HUES48 (cell line): ENCODE data around the gene ST6GAL1.
A peak's percentile ranks its signal among the peaks of the same experiment; 100 is the strongest.
"Not testable (repeated sequence)": the region's sequence is repeated elsewhere in the genome, so short reads cannot be mapped to it uniquely, and the experiment has no call there.

Source experiments
- H3K27ac ChIP-seq: one replicate; pipeline ENCODE4 v1.7.0; 2013; ENCODE audit warnings: low read depth, low read length, inconsistent platforms
- H3K27me3 ChIP-seq: 2 replicates; pipeline ENCODE4 v1.6.1; 2013; ENCODE audit warnings: mild to moderate bottlenecking, low read length; ENCODE audit not compliant: control insufficient read depth, insufficient read depth
- H3K36me3 ChIP-seq: 2 replicates; pipeline ENCODE4 v1.6.1; 2013; ENCODE audit warnings: low read length; ENCODE audit not compliant: control insufficient read depth, insufficient read depth
- H3K4me1 ChIP-seq: 2 replicates; pipeline ENCODE4 v1.6.1; 2013; ENCODE audit warnings: mild to moderate bottlenecking, low read length; ENCODE audit not compliant: control insufficient read depth, insufficient read depth
- H3K4me3 ChIP-seq: 2 replicates; pipeline ENCODE4 v1.5.1; 2013; ENCODE audit warnings: mild to moderate bottlenecking, low read depth, low read length
- H3K9ac ChIP-seq: 2 replicates; pipeline ENCODE4 v1.6.1; 2013; ENCODE audit warnings: mild to moderate bottlenecking, low read depth, low read length, moderate library complexity
- H3K9me3 ChIP-seq: 2 replicates; pipeline ENCODE4 v1.6.1; 2013; ENCODE audit warnings: low read length; ENCODE audit not compliant: control insufficient read depth, insufficient read depth

The ST6GAL1 gene

DNA sequence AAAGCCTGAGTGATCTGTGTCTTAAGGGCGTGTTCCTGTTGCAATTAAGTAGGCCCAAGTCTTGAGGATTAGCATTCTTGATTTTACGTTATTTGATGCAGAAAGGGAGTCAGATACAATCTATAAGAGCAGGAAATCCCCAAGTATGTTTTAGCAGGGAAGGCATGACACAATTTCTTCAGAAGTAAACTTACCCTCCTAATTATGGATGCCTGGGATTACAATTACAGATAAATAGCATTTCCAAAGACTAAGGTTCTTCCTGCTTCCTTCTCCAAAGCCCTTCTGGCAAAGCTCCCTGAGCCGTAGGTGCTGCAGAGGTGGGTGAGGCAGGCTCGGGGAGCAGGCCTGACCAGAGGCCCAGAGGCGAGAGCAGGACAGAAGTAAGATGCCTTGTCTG lies 34.9 kb upstream of the ST6GAL1 start:
- Histone ChIP-seq H3K4me3 (no peak overlapping the region), H3K36me3 (no peaks in the 10 kb centered on the region), H3K9ac (no peak overlapping the region), H3K4me1 (peaks cover 41% of the 10 kb centered on the region), H3K27ac (no peak overlapping the region), H3K9me3 (no peaks in the 10 kb centered on the region), H3K27me3 (no peaks in the 10 kb centered on the region)

DNA sequence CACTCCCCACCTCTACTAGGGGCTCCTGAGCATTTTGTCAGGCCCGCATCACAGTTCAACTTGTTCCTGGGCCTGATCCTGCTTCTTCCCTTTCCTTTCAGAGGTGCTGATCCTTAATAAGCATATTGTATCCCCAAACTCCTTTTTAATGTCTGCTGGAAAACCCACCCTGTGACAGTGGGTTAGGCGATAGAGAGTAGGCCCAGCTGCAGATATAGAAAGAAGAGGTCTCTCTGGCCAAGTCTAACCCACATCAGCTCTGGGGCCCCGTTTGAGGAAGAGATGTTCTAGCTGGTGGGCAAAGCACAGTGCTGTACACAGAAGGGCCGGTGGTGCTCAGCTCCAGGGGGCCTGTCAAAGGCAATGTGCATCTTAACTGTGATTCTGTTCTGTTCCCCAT lies 34.3 kb upstream of the ST6GAL1 start:
- Histone ChIP-seq H3K9me3 (no peaks in the 10 kb centered on the region), H3K27ac (no peak overlapping the region)

DNA sequence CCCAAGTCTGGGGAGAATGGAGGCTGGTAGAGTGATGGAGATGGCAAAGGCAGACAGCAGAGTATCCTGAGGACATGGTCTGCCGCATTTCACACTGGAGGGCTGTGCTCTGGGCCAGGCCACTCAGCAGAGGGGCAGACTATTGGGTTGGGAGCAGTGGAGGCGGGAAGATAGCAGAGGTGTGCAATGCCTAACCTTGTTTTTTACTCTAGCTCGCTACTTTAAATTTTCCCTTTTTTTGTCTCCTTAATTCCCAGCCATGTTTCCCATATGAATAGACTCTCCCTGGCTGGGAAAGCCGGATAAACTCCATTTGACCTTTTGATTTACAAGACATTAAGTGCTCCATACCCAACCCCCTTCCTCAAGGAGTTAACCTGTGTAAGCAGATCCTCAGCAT lies 33.5 kb upstream of the ST6GAL1 start:
- peaks cover 39% of the 10 kb centered on the region for H3K4me1 ChIP-seq
- H3K4me3 ChIP-seq, result 0 out of 2 replicates have a peak overlapping the region, but pooled peaks have one; percentile 1
- H3K27ac ChIP-seq, result peak overlapping the region; percentile 75
- no peak overlapping the region for H3K9ac ChIP-seq
- H3K36me3 ChIP-seq, result no peaks in the 10 kb centered on the region
- no peaks in the 10 kb centered on the region for H3K9me3 ChIP-seq
- H3K27me3 ChIP-seq, result no peaks in the 10 kb centered on the region

More for the DNA sequence above, 34.3 kb upstream of the ST6GAL1 start:
- Histone ChIP-seq H3K36me3 (no peaks in the 10 kb centered on the region), H3K9ac (no peak overlapping the region), H3K4me3 (no peak overlapping the region), H3K4me1 (peaks cover 41% of the 10 kb centered on the region), H3K27me3 (no peaks in the 10 kb centered on the region)

DNA sequence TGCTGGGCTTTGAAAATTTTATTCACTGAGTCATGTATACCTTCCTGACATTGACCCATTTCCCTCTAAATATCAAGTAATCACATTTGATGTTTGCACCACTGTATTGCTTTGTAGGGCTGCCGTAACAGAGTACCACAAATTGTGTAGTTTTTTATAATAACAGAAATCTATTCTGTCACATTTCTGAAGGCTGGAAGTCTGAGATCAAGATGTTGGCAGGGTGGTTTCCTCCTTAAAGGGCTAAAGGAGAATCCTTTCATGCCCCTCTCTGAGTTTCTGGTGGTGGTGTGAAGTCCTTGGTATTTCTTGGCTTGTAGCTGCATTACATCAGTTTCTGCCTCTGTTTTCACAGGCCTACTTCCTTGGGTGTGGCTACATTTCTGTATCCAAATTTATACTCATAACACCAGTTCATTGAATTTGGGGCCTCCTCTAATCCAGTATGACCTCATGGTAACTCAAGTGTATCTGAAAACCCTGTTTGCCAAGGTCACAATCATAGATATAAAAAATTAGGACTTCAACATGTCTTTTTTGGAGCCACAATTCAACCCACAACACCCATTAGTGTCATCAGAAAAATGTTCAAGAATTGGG lies 29.1 kb upstream of the ST6GAL1 start:
- Histone ChIP-seq H3K9me3 (no peaks in the 10 kb centered on the region), H3K4me1 (peaks cover 20% of the 10 kb centered on the region), H3K27me3 (no peaks in the 10 kb centered on the region), H3K4me3 (no peak overlapping the region), H3K36me3 (no peaks in the 10 kb centered on the region), H3K27ac (no peak overlapping the region), H3K9ac (no peak overlapping the region)

DNA sequence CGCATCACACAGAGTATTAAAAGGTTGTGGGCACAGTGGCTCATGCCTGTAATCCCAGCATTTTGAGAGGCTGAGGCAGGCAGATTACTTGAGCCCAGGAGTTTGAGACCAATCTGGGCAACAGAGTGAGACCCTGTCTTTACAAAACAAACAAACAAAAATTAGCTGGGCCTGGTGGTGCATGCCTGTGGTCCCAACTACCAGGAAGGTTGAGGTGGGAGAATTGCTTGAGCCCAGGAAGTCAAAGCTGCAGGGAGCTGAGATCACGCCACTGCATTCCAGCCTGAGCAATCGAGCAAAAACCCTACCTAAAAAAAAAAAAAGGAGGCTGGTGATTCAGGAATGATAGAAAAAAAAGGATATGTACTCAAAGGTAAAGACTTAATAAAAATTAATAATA lies 28.2 kb upstream of the ST6GAL1 start:
- peaks cover 14% of the 10 kb centered on the region for H3K4me1 ChIP-seq

DNA sequence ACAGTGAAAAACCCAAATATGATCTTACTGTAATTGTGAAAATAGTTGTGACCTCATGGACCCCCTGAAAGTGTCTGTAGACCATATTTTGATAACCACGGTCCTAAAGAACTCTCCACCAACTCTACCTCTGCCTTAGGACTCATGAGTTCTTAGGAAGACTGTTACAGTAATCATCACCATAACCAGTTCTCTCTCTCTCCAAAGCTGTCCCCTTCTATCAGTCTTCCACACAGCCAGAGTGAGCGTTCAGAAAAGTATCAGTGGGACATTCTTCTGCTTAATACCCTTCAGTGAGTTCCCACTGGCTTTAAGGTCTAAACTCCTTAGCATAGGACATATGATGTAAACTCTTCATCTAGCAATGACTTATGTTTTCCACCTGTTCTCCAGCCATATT lies 27.6 kb upstream of the ST6GAL1 start:
- no peak overlapping the region for H3K4me3 ChIP-seq
- H3K9me3 ChIP-seq, result no peaks in the 10 kb centered on the region
- no peaks in the 10 kb centered on the region for H3K36me3 ChIP-seq
- H3K27me3 ChIP-seq, result no peaks in the 10 kb centered on the region
- no peak overlapping the region for H3K9ac ChIP-seq
- no peak overlapping the region for H3K27ac ChIP-seq
- peaks cover 8% of the 10 kb centered on the region; the same call in 1 of the 2 replicates for H3K4me1 ChIP-seq

More for the DNA sequence above, 28.2 kb upstream of the ST6GAL1 start:
- Histone ChIP-seq H3K9ac (no peak overlapping the region), H3K27me3 (no peaks in the 10 kb centered on the region), H3K4me3 (no peak overlapping the region), H3K27ac (no peak overlapping the region), H3K9me3 (no peaks in the 10 kb centered on the region), H3K36me3 (no peaks in the 10 kb centered on the region)

DNA sequence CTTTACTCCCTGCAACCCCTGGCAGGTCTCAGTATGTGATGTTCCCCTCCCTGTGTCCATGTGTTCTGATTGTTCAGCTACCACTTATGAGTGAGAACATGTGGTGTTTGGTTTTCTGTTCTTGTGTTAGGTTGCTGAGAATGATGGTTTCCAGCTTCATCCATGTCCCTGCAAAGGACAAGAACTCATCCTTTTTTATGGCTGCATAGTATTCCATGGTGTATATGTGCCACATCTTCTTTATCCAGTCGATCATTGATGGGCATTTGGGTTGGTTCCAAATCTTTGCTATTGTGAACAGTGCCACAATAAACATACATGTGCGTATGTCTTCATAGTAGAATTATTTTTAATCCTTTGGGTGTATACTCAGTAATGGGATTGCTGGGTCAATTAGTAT lies 26.6 kb upstream of the ST6GAL1 start:
- H3K4me3 ChIP-seq, H3K9me3 ChIP-seq, H3K9ac ChIP-seq, H3K36me3 ChIP-seq, H3K27ac ChIP-seq, H3K27me3 ChIP-seq, H3K4me1 ChIP-seq: not testable (repeated sequence)

DNA sequence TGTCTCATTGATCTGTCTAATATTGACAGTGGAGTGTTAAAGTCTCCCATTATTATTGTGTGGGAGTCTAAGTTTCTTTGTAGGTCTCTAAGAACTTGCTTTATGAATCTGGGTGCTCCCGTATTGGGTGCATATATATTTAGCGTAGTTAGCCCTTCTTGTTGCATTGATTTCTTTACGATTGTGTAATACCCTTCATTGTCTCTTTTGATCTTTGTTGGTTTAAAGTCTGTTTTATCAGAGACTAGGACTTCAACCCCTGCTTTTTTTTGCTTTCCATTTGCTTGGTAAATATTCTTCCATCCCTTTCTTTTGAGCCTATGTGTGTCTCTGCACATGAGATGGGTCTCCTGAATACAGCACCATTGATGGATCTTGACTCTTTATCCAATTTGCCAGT lies 23.3 kb upstream of the ST6GAL1 start:
- not testable (repeated sequence) for H3K27me3 ChIP-seq, H3K36me3 ChIP-seq, H3K4me1 ChIP-seq

DNA sequence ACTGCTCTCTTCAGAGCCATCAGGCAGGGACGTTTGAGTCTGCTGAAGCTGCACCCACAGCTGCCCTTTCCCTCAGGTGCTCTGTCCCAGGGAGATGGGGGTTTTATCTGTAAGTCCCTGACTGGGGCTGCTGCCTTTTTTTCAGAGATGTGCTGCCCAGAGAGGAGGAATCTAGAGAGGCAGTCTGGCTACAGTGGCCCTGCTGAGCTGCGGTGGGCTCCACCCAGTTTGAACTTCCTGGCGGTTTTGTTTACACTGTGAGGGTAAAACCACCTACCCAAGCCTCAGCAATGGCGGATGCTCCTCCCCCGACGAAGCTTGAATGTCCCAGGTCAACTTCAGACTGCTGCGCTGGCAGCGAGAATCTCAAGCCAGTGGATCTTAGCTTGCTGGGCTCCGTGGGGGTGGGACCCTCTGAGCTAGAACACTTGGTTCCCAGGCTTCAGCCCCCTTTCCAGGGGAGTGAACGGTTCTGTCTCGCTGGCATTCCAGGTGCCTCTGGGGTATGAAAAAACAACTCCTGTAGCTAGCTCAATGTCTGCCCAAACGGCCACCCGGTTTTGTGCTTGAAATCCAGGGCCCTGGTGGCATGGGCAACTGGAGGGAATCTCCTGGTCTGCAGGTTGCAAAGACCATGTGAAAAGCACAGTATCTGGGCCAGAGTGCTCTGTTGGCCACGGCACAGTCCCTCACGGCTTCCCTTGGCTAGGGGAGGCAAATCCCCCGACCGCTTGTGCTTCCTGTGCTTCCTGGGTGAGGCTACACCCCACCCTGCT lies 21.1 kb upstream of the ST6GAL1 start:
- no peak overlapping the region for H3K4me3 ChIP-seq
- no peak overlapping the region for H3K27ac ChIP-seq
- H3K9ac ChIP-seq, result no peak overlapping the region

More for the DNA sequence above, 23.3 kb upstream of the ST6GAL1 start:
- not testable (repeated sequence) for H3K27ac ChIP-seq, H3K9ac ChIP-seq, H3K9me3 ChIP-seq, H3K4me3 ChIP-seq

DNA sequence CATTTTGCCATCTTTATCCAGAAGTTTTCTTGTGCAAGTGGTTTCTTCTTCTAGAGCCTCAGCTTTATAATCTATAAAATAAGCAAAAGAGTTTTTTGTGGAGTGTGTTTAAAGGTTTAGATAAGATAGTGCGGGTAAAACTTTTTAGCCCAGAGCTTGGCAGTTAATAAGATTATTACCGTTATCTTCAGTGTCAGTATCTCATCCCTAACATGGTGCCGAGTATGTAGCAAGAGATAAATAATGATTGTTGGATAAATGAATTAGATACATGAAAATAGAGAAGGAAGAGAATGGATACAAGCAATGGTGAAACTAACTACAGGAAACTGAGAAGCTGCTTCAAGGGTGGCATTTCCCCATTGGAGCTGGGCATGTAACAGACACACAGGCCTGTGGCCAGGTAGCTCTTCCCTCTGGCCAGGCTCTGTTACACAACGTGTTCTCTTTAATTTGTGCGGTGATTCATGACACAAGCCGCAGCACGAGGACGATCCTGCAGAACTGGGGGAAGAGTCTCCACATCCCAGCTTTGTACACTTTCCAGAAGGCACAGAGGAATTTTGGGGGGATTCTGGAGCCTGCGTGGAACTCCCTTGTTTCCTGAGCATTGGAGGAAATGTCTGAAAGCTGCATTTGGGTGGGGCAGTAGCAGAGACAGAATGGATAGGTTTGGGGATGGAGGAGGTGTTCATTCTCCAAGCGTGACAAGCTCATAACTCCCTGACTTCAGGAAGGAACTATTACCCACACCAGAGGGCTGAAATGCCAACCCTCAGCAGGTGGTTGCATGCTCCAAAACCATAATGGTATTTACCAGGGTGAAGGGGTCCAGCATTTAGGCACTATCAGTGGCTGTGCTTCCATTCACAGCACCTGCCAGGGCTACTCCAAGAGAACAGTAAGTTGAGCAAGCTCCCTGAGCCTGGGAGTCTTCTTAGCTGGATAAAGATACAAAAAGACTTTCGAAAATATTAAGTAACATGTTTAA lies 14.2 kb upstream of the ST6GAL1 start:
- Histone ChIP-seq H3K9me3 (no peaks in the 10 kb centered on the region), H3K27me3 (no peaks in the 10 kb centered on the region), H3K36me3 (no peaks in the 10 kb centered on the region), H3K27ac (no peak overlapping the region), H3K4me3 (no peak overlapping the region), H3K4me1 (no peaks in the 10 kb centered on the region), H3K9ac (no peak overlapping the region)

More for the DNA sequence above, 21.1 kb upstream of the ST6GAL1 start:
- H3K9me3 ChIP-seq, result no peaks in the 10 kb centered on the region
- no peaks in the 10 kb centered on the region for H3K27me3 ChIP-seq
- H3K36me3 ChIP-seq, result no peaks in the 10 kb centered on the region
- H3K4me1 ChIP-seq, result peaks cover 3% of the 10 kb centered on the region; the same call in 1 of the 2 replicates
